ENCODE results near the gene CAMK1D.

The CAMK1D gene

DNA sequence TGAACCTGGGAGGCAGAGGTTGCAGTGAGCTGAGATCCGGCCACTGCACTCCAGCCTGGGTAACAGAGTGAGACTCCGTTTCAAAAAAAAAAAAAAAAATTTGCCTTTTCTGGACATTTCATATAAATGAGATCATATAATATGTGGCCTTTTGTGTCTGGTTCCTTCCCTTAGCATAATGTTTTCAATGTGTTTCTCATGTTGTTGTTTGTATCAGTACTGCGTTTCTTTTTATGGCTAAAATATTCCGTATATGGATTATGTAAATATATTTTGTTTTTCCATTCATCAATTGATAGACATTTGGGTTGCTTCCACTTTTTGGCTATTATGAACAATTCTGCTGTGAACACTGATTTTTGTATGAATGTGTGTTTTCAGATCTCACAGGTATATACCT is 394.6 kb downstream of the CAMK1D start (continued):
- TF ChIP-seq, protein P1, sequence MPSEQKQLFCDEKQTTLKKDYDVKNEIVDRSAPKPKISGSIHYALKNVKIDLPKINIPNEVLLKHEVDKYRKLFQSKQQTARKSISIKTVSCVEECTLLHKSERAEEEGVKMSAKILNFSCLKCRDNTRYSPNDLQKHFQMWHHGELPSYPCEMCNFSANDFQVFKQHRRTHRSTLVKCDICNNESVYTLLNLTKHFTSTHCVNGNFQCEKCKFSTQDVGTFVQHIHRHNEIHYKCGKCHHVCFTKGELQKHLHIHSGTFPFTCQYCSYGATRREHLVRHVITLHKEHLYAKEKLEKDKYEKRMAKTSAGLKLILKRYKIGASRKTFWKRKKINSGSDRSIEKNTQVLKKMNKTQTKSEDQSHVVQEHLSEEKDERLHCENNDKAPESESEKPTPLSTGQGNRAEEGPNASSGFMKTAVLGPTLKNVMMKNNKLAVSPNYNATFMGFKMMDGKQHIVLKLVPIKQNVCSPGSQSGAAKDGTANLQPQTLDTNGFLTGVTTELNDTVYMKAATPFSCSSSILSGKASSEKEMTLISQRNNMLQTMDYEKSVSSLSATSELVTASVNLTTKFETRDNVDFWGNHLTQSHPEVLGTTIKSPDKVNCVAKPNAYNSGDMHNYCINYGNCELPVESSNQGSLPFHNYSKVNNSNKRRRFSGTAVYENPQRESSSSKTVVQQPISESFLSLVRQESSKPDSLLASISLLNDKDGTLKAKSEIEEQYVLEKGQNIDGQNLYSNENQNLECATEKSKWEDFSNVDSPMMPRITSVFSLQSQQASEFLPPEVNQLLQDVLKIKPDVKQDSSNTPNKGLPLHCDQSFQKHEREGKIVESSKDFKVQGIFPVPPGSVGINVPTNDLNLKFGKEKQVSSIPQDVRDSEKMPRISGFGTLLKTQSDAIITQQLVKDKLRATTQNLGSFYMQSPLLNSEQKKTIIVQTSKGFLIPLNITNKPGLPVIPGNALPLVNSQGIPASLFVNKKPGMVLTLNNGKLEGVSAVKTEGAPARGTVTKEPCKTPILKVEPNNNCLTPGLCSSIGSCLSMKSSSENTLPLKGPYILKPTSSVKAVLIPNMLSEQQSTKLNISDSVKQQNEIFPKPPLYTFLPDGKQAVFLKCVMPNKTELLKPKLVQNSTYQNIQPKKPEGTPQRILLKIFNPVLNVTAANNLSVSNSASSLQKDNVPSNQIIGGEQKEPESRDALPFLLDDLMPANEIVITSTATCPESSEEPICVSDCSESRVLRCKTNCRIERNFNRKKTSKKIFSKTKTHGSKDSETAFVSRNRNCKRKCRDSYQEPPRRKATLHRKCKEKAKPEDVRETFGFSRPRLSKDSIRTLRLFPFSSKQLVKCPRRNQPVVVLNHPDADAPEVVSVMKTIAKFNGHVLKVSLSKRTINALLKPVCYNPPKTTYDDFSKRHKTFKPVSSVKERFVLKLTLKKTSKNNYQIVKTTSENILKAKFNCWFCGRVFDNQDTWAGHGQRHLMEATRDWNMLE (tag by site-specific recombination; conservative IDR thresholded peaks at IDR 0.05; ENCODE audit: low read depth) = no peak
- TF ChIP-seq, protein P2, sequence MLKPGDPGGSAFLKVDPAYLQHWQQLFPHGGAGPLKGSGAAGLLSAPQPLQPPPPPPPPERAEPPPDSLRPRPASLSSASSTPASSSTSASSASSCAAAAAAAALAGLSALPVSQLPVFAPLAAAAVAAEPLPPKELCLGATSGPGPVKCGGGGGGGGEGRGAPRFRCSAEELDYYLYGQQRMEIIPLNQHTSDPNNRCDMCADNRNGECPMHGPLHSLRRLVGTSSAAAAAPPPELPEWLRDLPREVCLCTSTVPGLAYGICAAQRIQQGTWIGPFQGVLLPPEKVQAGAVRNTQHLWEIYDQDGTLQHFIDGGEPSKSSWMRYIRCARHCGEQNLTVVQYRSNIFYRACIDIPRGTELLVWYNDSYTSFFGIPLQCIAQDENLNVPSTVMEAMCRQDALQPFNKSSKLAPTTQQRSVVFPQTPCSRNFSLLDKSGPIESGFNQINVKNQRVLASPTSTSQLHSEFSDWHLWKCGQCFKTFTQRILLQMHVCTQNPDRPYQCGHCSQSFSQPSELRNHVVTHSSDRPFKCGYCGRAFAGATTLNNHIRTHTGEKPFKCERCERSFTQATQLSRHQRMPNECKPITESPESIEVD (tag by site-specific recombination; IDR thresholded peaks at IDR 0.05) = no peak
- no peak for TF ChIP-seq GLIS1 (tag by site-specific recombination; IDR thresholded peaks at IDR 0.05)
- TF ChIP-seq ZNF623 (tag by site-specific recombination; IDR thresholded peaks at IDR 0.05) = no peak
- TF ChIP-seq, protein P3, sequence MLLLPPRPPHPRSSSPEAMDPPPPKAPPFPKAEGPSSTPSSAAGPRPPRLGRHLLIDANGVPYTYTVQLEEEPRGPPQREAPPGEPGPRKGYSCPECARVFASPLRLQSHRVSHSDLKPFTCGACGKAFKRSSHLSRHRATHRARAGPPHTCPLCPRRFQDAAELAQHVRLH (tag by site-specific recombination; IDR thresholded peaks at IDR 0.05) = no peak
- TF ChIP-seq ZNF600 (tag by site-specific recombination; IDR thresholded peaks at IDR 0.05) = no peak
- TF ChIP-seq ZNF664 (tag by site-specific recombination; IDR thresholded peaks at IDR 0.05) = no peak
- TF ChIP-seq ZFP69B (tag by site-specific recombination; IDR thresholded peaks at IDR 0.05) = no peak

DNA sequence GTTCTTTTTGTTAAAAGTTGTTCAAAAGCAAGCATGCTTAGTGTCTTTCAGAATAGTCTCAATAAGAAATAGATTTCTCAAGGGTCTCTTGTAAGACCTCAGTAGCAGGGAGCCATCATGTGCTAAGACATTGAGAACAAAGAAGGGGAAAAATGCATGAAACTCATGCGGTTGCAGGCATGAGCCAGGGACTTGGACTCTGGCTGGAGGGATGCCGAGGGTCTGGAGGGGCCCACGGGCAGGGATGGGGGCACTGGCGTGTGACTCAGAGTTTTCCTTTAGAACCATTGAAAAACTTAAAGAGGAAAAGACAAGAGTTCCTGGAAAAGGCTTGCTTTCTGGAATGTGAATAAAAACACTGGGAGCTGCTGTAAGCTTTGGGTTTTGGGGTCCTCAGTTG is 398.8 kb downstream of the CAMK1D start:
- no peaks in the 10 kb centered on the region for H3K9me3 ChIP-seq (ENCODE audit: control insufficient read depth, insufficient read depth, low read depth, low read length)
- TF ChIP-seq PRDM1 (tag by site-specific recombination; IDR thresholded peaks at IDR 0.05) (no peak), ZNF549 (tag by site-specific recombination; IDR thresholded peaks at IDR 0.05) (no peak), ZSCAN23 (tag by site-specific recombination; IDR thresholded peaks at IDR 0.05) (no peak), ZNF140 (tag by site-specific recombination; IDR thresholded peaks at IDR 0.05) (no peak), SALL2 (tag by site-specific recombination; IDR thresholded peaks at IDR 0.05; ENCODE audit: borderline replicate concordance) (no peak), KLF7 (tag by site-specific recombination; IDR thresholded peaks at IDR 0.05; ENCODE audit: borderline replicate concordance) (no peak), KLF9 (tag by site-specific recombination; IDR thresholded peaks at IDR 0.05; ENCODE audit: low read depth) (no peak), ZFP3 (tag by site-specific recombination; IDR thresholded peaks at IDR 0.05; ENCODE audit: low read depth) (no peak), ZNF335 (tag by site-specific recombination; conservative IDR thresholded peaks at IDR 0.05) (no peak), ZBTB48 (tag by site-specific recombination; IDR thresholded peaks at IDR 0.05) (no peak), ZNF701 (tag by site-specific recombination; IDR thresholded peaks at IDR 0.05) (no peak), GLIS2 (tag by site-specific recombination; IDR thresholded peaks at IDR 0.05) (no peak), ZNF629 (tag by site-specific recombination; IDR thresholded peaks at IDR 0.05) (no peak), ZNF660 (tag by site-specific recombination; IDR thresholded peaks at IDR 0.05) (no peak)
- TF ChIP-seq, protein P4, sequence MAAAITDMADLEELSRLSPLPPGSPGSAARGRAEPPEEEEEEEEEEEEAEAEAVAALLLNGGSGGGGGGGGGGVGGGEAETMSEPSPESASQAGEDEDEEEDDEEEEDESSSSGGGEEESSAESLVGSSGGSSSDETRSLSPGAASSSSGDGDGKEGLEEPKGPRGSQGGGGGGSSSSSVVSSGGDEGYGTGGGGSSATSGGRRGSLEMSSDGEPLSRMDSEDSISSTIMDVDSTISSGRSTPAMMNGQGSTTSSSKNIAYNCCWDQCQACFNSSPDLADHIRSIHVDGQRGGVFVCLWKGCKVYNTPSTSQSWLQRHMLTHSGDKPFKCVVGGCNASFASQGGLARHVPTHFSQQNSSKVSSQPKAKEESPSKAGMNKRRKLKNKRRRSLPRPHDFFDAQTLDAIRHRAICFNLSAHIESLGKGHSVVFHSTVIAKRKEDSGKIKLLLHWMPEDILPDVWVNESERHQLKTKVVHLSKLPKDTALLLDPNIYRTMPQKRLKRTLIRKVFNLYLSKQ (tag by site-specific recombination; IDR thresholded peaks at IDR 0.05; ENCODE audit: borderline replicate concordance) = no peak
- TF ChIP-seq, protein P5, sequence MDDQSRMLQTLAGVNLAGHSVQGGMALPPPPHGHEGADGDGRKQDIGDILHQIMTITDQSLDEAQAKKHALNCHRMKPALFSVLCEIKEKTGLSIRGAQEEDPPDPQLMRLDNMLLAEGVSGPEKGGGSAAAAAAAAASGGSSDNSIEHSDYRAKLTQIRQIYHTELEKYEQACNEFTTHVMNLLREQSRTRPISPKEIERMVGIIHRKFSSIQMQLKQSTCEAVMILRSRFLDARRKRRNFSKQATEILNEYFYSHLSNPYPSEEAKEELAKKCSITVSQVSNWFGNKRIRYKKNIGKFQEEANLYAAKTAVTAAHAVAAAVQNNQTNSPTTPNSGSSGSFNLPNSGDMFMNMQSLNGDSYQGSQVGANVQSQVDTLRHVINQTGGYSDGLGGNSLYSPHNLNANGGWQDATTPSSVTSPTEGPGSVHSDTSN (CRISPR knock-in tag; IDR thresholded peaks at IDR 0.05) = no peak
- TF ChIP-seq, protein P6, sequence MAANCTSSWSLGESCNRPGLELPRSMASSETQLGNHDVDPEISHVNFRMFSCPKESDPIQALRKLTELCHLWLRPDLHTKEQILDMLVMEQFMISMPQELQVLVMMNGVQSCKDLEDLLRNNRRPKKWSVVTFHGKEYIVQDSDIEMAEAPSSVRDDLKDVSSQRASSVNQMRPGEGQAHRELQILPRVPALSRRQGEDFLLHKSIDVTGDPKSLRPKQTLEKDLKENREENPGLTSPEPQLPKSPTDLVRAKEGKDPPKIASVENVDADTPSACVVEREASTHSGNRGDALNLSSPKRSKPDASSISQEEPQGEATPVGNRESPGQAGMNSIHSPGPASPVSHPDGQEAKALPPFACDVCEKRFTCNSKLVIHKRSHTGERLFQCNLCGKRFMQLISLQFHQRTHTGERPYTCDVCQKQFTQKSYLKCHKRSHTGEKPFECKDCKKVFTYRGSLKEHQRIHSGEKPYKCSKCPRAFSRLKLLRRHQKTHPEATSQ (tag by site-specific recombination; IDR thresholded peaks at IDR 0.05) = no peak
- TF ChIP-seq, protein P7, sequence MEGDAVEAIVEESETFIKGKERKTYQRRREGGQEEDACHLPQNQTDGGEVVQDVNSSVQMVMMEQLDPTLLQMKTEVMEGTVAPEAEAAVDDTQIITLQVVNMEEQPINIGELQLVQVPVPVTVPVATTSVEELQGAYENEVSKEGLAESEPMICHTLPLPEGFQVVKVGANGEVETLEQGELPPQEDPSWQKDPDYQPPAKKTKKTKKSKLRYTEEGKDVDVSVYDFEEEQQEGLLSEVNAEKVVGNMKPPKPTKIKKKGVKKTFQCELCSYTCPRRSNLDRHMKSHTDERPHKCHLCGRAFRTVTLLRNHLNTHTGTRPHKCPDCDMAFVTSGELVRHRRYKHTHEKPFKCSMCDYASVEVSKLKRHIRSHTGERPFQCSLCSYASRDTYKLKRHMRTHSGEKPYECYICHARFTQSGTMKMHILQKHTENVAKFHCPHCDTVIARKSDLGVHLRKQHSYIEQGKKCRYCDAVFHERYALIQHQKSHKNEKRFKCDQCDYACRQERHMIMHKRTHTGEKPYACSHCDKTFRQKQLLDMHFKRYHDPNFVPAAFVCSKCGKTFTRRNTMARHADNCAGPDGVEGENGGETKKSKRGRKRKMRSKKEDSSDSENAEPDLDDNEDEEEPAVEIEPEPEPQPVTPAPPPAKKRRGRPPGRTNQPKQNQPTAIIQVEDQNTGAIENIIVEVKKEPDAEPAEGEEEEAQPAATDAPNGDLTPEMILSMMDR (tag by site-specific recombination; IDR thresholded peaks at IDR 0.05) = no peak
- no peaks in the 10 kb centered on the region for H3K36me3 ChIP-seq (ENCODE audit: control insufficient read depth in 2 of 2, insufficient read depth in 1 of 2, low read length in 2 of 2)
- ChIA-PET POLR2A (no interaction called here), CTCF (no interaction called here)
- H3K4me3 ChIP-seq (ENCODE audit: low read depth, low read length) = no peak overlapping the region
- H3K27ac ChIP-seq (ENCODE audit: extremely low read depth, low read depth, low read length) = no peak overlapping the region
- H3K4me1 ChIP-seq (ENCODE audit: control insufficient read depth, insufficient read depth, low read length) = no peaks in the 10 kb centered on the region

Measured in HEK293 (cell line).